Measurements from ENCODE around the gene CCNL2.

Gene CCNL2

DNA sequence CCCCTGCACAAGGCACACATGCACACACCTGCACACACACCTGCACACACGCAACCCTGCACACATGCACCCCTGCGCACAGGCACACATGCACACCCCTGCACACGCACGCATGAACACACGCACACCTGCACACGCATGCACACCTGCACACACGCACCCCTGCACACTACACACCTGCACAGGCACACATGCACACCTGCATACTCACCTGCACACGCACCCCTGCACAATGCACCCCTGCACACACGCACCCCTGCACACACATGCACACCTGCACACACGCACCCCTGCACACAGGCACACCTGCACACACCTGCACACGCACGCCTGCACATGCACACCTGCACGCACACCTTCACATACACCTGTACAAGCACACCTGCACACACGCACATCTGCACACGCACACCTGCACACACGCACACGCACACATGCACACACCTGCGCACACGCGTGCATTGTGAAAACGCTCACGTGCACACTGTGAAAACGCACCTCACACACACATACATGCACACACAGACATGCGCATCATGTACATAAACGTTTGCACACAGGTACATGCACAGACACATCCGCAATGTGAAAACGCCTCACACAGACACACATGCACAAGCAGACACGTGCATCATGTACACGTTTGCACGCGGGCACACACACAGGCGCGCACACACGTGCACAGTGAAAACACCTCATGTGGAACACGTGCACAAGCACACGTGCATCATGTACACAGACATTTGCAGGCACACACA, 58.2 kb downstream of the CCNL2 start:
- no peak for DNase-seq

DNA sequence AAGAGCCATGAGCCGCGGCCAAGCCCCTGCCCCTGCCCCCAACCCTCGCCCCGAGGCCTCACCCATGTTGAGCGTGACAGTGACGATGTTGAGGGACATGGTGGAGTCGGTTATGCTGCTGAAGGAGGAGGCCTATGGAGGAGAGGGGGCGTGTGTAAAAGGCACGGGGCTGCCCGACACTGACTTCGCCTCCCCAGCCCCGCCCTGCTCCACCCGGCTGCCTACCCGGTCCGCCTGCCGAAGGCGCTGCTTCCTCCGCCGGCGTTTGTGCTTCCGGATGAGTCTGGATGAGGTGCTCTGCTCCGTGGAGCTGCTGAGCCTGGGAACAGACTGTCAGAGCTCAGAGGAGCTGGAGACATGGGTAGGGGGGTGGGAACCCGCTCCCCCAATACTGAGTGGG, 59.0 kb downstream of the CCNL2 start:
- DNase-seq: no peak

DNA sequence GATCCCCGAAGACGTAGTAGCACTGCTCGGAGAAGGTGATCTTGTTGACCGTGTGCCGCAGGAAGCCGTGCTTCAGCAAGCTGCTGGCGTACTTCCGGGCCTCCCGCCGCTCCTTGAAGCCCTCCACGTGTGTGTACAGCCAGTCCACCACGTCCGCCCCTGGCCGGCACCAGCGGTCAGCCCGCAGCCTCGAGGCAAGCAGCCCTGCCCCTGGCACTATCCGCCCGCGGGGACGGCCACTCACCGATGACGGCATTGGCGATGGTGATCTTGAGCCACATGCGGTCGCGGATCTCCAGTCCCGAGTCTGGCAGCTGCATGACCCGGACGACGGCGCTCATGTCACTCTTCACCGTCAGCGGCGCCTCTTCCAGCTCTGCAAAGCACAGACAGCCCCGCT, 60.9 kb downstream of the CCNL2 start:
- no peak for DNase-seq

DNA sequence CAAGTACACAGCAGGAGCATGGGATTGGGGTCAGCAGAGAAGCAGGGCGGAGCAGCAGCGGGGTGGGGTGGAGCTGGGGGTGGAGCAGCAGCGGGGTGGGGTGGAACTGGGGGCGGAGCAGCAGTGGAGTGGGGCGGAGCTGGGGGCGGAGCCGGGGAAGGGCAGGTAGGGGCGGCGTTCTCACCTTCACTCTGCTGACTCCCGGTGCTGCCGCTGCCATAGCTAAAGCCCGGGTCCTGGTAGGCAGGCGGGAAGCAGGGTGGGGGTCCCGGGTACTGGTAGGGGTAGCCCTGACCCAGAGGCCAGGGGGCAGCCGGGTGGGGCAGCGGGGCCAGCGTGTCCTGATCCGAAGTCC, 61.4 kb downstream of the CCNL2 start:
- DNase-seq: peak in 1 of 2 experiments; percentile 39

DNA sequence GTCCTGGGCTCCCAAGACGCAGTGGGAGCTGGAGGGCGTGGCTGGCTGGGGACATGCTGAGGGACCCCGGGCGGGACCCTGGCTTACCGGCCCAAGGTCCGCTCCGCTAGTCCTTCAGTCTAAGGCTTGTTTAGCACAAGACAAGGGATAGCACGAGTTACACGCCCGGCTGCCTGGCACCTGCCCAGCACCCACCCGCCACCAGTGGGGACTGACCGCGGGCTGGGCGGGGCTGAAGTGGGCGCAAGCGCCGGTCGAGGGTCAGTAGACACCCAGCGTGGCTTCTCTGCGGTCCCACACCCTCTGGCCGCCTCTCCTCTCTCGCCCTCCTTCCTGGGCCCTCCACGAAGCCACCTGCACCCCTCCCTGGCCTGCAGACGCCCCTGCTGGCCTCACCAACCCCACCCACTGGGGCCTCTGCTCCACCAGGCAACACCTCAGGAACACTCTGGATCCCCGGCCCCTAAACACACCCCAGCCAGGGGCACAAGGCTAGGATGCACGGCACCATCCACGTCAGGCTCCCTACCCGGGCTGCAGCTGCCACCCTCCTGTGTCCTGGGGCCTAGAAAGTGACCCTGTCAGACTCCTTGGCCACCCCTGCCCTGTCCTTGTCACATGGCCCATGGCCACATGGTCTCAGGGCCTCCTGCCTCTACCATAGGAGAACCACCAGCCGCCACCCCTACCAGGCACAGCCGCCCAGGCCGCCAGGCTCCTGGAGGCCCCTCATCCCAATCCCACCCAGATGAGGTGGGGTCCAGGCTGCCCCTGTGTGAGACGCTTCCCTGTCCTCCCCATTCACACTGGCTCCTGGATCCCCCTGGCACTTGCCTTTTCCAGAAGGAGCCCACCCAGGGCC, 62.0 kb downstream of the CCNL2 start:
- no peak for DNase-seq

DNA sequence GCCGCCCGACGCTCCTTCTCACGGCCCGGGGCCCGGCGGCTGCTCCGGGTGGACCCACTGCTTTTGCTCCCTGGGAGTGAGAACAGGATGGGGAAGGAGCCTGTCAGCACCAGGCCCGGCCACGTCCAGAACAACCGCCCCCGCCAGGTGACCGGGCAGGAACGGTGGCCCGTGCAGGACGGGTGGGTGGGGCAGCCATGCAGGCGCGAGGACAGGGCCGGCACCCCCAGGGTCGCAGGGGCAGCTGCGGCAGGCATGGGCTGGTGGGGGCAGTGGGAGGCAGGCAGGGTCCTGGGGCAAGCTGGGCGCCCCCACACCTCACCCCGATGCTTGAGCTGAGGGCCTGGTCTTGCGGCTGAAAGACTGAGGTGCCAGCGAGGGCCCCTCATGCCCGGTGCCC, 62.7 kb downstream of the CCNL2 start:
- DNase-seq: no peak

DNA sequence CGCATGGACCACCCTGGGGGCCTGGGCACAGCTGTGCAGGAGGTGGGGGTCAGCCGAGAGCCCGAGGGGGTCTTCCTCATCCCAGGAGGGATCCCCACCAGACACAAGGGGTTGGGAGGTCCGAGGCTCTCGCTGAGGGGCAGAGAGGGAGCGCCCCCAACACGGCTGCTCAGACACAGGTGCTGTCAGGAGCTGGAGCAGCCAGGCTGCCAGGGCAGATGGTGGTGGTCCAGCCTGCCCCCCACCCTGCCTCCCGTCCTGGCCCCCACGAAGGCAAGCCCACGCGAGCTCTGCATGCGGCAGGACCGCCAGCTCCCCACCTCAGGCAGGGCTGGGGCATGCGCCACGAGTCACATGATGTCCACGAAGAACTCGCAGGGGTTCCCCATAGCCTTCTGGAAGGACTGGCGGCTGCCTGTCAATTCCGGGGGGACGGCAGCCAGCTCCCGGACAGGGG, 63.3 kb downstream of the CCNL2 start:
- DNase-seq: no peak
